DOHH2 (cell line): ENCODE results near the gene DLG5.

Experiments
- H3F3A ChIP-seq: fragments of 200-600 bp; sonication (generic), shearing (Covaris generic); 2 replicates; pipeline ENCODE4 v1.6.0; 2016; ENCODE audit warnings: antibody characterized with exemption, mild to moderate bottlenecking; ENCODE audit not compliant: control insufficient read depth, insufficient read depth
- H3K27ac ChIP-seq: fragments of 200-600 bp; sonication (generic); 2 replicates; pipeline ENCODE4 v1.5.1; 2014; ENCODE audit warnings: low read depth, mild to moderate bottlenecking, low read length, moderate library complexity
- H3K27me3 ChIP-seq: fragments of 200-600 bp; sonication (generic); 2 replicates; pipeline ENCODE4 v1.6.1; 2014; ENCODE audit warnings: mild to moderate bottlenecking, low read length, mixed read lengths; ENCODE audit not compliant: control insufficient read depth
- H3K36me3 ChIP-seq: fragments of 200-600 bp; sonication (generic); 2 replicates; pipeline ENCODE4 v1.6.1; 2014; ENCODE audit warnings: mild to moderate bottlenecking, low read length, moderate library complexity, mixed read lengths; ENCODE audit not compliant: control insufficient read depth
- H3K4me1 ChIP-seq: fragments of 200-600 bp; sonication (generic); 2 replicates; pipeline ENCODE4 v1.6.1; 2014; ENCODE audit warnings: mild to moderate bottlenecking, low read length, mixed read lengths; ENCODE audit not compliant: control insufficient read depth
- H3K4me2 ChIP-seq: fragments of 200-600 bp; sonication (generic); 2 replicates; pipeline ENCODE4 v1.6.0; 2014; ENCODE audit warnings: mild to moderate bottlenecking, low read length, moderate library complexity
- H3K4me3 ChIP-seq: fragments of 200-600 bp; sonication (generic); 2 replicates; pipeline ENCODE4 v1.5.1; 2014; ENCODE audit warnings: mild to moderate bottlenecking, low read length, mixed read lengths
- H3K79me2 ChIP-seq: fragments of 200-600 bp; sonication (generic); 2 replicates; pipeline ENCODE4 v1.6.1; 2014; ENCODE audit warnings: mild to moderate bottlenecking, low read length, mixed read lengths; ENCODE audit not compliant: control insufficient read depth
- H3K9me2 ChIP-seq: fragments of 200-600 bp; sonication (generic); replicated peaks from 2 replicates; pipeline ENCODE4 v1.6.1; 2014; ENCODE audit warnings: mild to moderate bottlenecking, low read length, mixed read lengths; ENCODE audit not compliant: control insufficient read depth
- H3K9me3 ChIP-seq: fragments of 200-600 bp; sonication (generic); 2 replicates; pipeline ENCODE4 v1.6.1; 2014; ENCODE audit warnings: antibody characterized with exemption, low read length, mixed read lengths; ENCODE audit not compliant: control insufficient read depth, insufficient read depth
- H4K20me1 ChIP-seq: fragments of 200-600 bp; sonication (generic); 2 replicates; pipeline ENCODE4 v1.6.0; 2014; ENCODE audit warnings: low read depth, mild to moderate bottlenecking, antibody characterized with exemption, low read length, moderate library complexity; ENCODE audit not compliant: control insufficient read depth, insufficient read depth
- CTCF ChIP-seq: fragments of 200-600 bp; sonication (generic); IDR thresholded peaks from one replicate; pipeline ENCODE4 v1.5.1; 2014; ENCODE audit warnings: antibody characterized with exemption, mild to moderate bottlenecking, low read depth, low read length; ENCODE audit not compliant: poor library complexity, severe bottlenecking
- EZH2phosphoT487 ChIP-seq: fragments of 200-600 bp; sonication (generic); IDR thresholded peaks from 2 replicates; pipeline ENCODE4 v1.6.1; 2017; ENCODE audit warnings: borderline replicate concordance, mild to moderate bottlenecking, antibody characterized with exemption, low read length, moderate library complexity, mixed read lengths

Gene DLG5

GRCh38 chr10:77872151-77872946 is 54.2 kb downstream of the DLG5 start:
- Histone ChIP-seq H3K9me2 (no peaks in the 10 kb centered on the region), H3K4me3 (no peak overlapping the region), H3K9me3 (no peaks in the 10 kb centered on the region), H4K20me1 (no peaks in the 10 kb centered on the region), H3K4me1 (peaks cover 17% of the 10 kb centered on the region), H3K4me2 (no peak overlapping the region), H3F3A (no peaks in the 10 kb centered on the region), H3K27me3 (no peaks in the 10 kb centered on the region), H3K36me3 (no peaks in the 10 kb centered on the region), H3K79me2 (no peaks in the 10 kb centered on the region), H3K27ac (no peak overlapping the region)
- TF ChIP-seq CTCF (no peak), EZH2phosphoT487 (no peak)

- Histone ChIP-seq H3K4me1 (peaks cover 15% of the 10 kb centered on the region), H3K36me3 (no peaks in the 10 kb centered on the region), H3K79me2 (no peaks in the 10 kb centered on the region), H3K9me2 (no peaks in the 10 kb centered on the region), H3K27ac (no peak overlapping the region), H3K27me3 (no peaks in the 10 kb centered on the region), H3K4me3 (no peak overlapping the region), H3F3A (no peaks in the 10 kb centered on the region), H3K4me2 (no peak overlapping the region), H4K20me1 (no peaks in the 10 kb centered on the region), H3K9me3 (no peaks in the 10 kb centered on the region)
- no peak for TF ChIP-seq CTCF
- no peak for TF ChIP-seq EZH2phosphoT487
Observed at GRCh38 chr10:77869626-77870420, 56.7 kb downstream of the DLG5 start.

- H3K9me2 ChIP-seq = no peaks in the 10 kb centered on the region
- H3K4me1 ChIP-seq = peaks cover 5% of the 10 kb centered on the region
Observed at GRCh38 chr10:77868523-77868922, 58.0 kb downstream of the DLG5 start.

More at GRCh38 chr10:77868523-77868922, 58.0 kb downstream of the DLG5 start:
- H3K27me3 ChIP-seq = no peaks in the 10 kb centered on the region
- no peaks in the 10 kb centered on the region for H3F3A ChIP-seq
- no peak overlapping the region for H3K4me2 ChIP-seq
- H3K9me3 ChIP-seq = no peaks in the 10 kb centered on the region
- H3K36me3 ChIP-seq = no peaks in the 10 kb centered on the region
- H3K27ac ChIP-seq = no peak overlapping the region
- H4K20me1 ChIP-seq = no peaks in the 10 kb centered on the region
- no peak for TF ChIP-seq EZH2phosphoT487
- no peak for TF ChIP-seq CTCF
- H3K4me3 ChIP-seq = no peak overlapping the region
- H3K79me2 ChIP-seq = no peaks in the 10 kb centered on the region
